Natural killer cell (primary cell): Measurements from ENCODE around the gene ARMC5. TPM values are rescaled to one million over a fixed set of nuclear protein-coding genes. Genes with fewer than 3 reads are reported as not detected.

Source experiments
- ATAC-seq, 3 donors: fragments of 150-1000 bp in 2 of 3; fragments of 200-7000 bp in 1 of 3; cut with Tn5 transposase; 1 replicate in 1 of 3; 2 replicates in 2 of 3; pipeline ENCODE4 v1.10.0; 2021; ENCODE audit warnings: mild to moderate bottlenecking in 2 of 3, moderate library complexity in 2 of 3
- DNase-seq, 2 donors: peaks; one replicate each; pipeline versions ENCODE4 v3.0.0 to v3.0.0-alpha.2; 2013 to 2021; ENCODE audit warnings: mixed read lengths in 1 of 2
- H3K27ac ChIP-seq: one replicate; pipeline ENCODE4 v1.5.1; 2013; ENCODE audit warnings: mild to moderate bottlenecking, low read length
- H3K27me3 ChIP-seq: one replicate; pipeline ENCODE4 v1.6.1; 2013; ENCODE audit warnings: low read length; ENCODE audit not compliant: control insufficient read depth, insufficient read depth
- H3K36me3 ChIP-seq: one replicate; pipeline ENCODE4 v1.6.1; 2013; ENCODE audit warnings: low read length; ENCODE audit not compliant: control insufficient read depth, insufficient read depth
- H3K4me1 ChIP-seq: one replicate; pipeline ENCODE4 v1.6.1; 2013; ENCODE audit warnings: low read length; ENCODE audit not compliant: control insufficient read depth, insufficient read depth
- H3K4me3 ChIP-seq: one replicate; pipeline ENCODE4 v1.5.1; 2013; ENCODE audit warnings: low read length
- H3K9me3 ChIP-seq: one replicate; pipeline ENCODE4 v1.6.1; 2013; ENCODE audit warnings: low read length; ENCODE audit not compliant: control insufficient read depth, insufficient read depth
- H3K27ac Mint-ChIP-seq, 2 donors: one replicate each; pipeline ENCODE4 v1.8.0; 2022; ENCODE audit warnings: mild to moderate bottlenecking in 2 of 2, mixed read lengths in 2 of 2, moderate library complexity in 1 of 2
- H3K27me3 Mint-ChIP-seq, 2 donors: one replicate each; pipeline ENCODE4 v1.8.0; 2022; ENCODE audit warnings: low read depth in 2 of 2, mixed read lengths in 2 of 2
- H3K36me3 Mint-ChIP-seq: one replicate; pipeline ENCODE4 v1.8.0; 2022; ENCODE audit warnings: mixed read lengths
- H3K4me1 Mint-ChIP-seq, 2 donors: one replicate each; pipeline ENCODE4 v1.8.0; 2022; ENCODE audit warnings: mixed read lengths in 2 of 2
- H3K4me3 Mint-ChIP-seq: one replicate; pipeline ENCODE4 v1.8.0; 2022; ENCODE audit warnings: mild to moderate bottlenecking, moderate library complexity, mixed read lengths
- H3K9me3 Mint-ChIP-seq, 2 donors: one replicate each; pipeline ENCODE4 v1.8.0; 2022; ENCODE audit warnings: mixed read lengths in 2 of 2
- CTCF ChIP-seq: fragments of 200-600 bp; IDR thresholded peaks from one replicate; pipeline ENCODE4 v1.8.0; 2022; ENCODE audit warnings: antibody characterized with exemption
- WGBS: methylation state at CpG from one replicate; pipeline ENCODE4 v1.1.7; 2013; ENCODE audit warnings: missing lambda C conversion rate; ENCODE audit not compliant: insufficient coverage; 5-methylcytosine and 5-hydroxymethylcytosine counted together
- intact Hi-C: fragments of 100-400 bp; cut with micrococcal nuclease; formaldehyde crosslinking; loops from one replicate; pipeline ENCODE4 v1.14.2; 2022
- total RNA-seq, 4 donors: library from RNA; stranded (reverse); fragments of 120-200 nt in 1 of 4; gene quantifications; one replicate each; pipeline versions ENCODE4 v1.2.3 to v1.2.4, GENCODE V29; 2013 to 2022

Gene ARMC5
- total RNA-seq, 3 donors from 2014 or later (not counting 1 experiment from before 2014, with no cell fraction given) = 10.4 to 22.8 (median 16.6) TPM

GRCh38 chr16:31486045-31486444 is 26.7 kb downstream of the ARMC5 start:
- Histone ChIP-seq H3K4me1 (peaks cover 19% of the 10 kb centered on the region), H3K9me3 (no peaks in the 10 kb centered on the region), H3K4me3 (no peak overlapping the region), H3K36me3 (no peaks in the 10 kb centered on the region), H3K27ac (no peak overlapping the region), H3K27me3 (no peaks in the 10 kb centered on the region)
- H3K4me1 Mint-ChIP-seq = peaks cover 7% of the 10 kb centered on the region in 2 donors
- H3K9me3 Mint-ChIP-seq = no peaks in the 10 kb centered on the region
- no peaks in the 10 kb centered on the region for H3K36me3 Mint-ChIP-seq
- H3K27ac Mint-ChIP-seq = no peak overlapping the region
- 100% methylated on average over 5 of the region's 5 CpGs for WGBS
- intact Hi-C loops = no loop called here
- peaks cover 10 to 15% of the 10 kb centered on the region in 2 donors for H3K27me3 Mint-ChIP-seq
- DNase-seq (no peak), ATAC-seq (no peak)
- peak overlapping the region; percentile 67 for H3K4me3 Mint-ChIP-seq
- TF ChIP-seq CTCF = no peak

- intact Hi-C loops = no loop called here
- Mint-ChIP-seq H3K4me1 (peaks cover 7% of the 10 kb centered on the region in 2 donors), H3K27me3 (peaks cover 10 to 12% of the 10 kb centered on the region in 2 donors), H3K27ac (no peak overlapping the region), H3K4me3 (peak overlapping the region; percentile 89), H3K36me3 (no peaks in the 10 kb centered on the region), H3K9me3 (no peaks in the 10 kb centered on the region)
- Histone ChIP-seq H3K27ac (no peak overlapping the region), H3K4me3 (peak overlapping the region; percentile 51), H3K36me3 (no peaks in the 10 kb centered on the region), H3K27me3 (no peaks in the 10 kb centered on the region), H3K9me3 (no peaks in the 10 kb centered on the region), H3K4me1 (peaks cover 19% of the 10 kb centered on the region)
- no peak for TF ChIP-seq CTCF
- WGBS = 5% methylated on average over 48 of the region's 48 CpGs
- no peak for ATAC-seq
- DNase-seq = no peak
Measured at GRCh38 chr16:31487071-31487719, 27.9 kb downstream of the ARMC5 start.

GRCh38 chr16:31487720-31488467 is 28.6 kb downstream of the ARMC5 start:
- Mint-ChIP-seq H3K4me1 (peaks cover 7% of the 10 kb centered on the region in 2 donors), H3K4me3 (peak overlapping the region; percentile 89), H3K27ac (no peak overlapping the region), H3K36me3 (no peaks in the 10 kb centered on the region), H3K27me3 (peaks cover 6 to 10% of the 10 kb centered on the region in 2 donors), H3K9me3 (no peaks in the 10 kb centered on the region)
- WGBS = 2% methylated on average over 60 of the region's 60 CpGs
- Histone ChIP-seq H3K36me3 (peaks cover 5% of the 10 kb centered on the region), H3K9me3 (no peaks in the 10 kb centered on the region), H3K27me3 (no peaks in the 10 kb centered on the region), H3K27ac (no peak overlapping the region), H3K4me3 (peak overlapping the region; percentile 51), H3K4me1 (peaks cover 19% of the 10 kb centered on the region)
- intact Hi-C loops = no loop called here
- peak; percentile 51 to 89 for DNase-seq
- ATAC-seq = peak; percentile 85 to 90 (median 88)
- no peak for TF ChIP-seq CTCF
